Measurements from ENCODE around the gene DDX6. TPM values are rescaled to one million over a fixed set of nuclear protein-coding genes. Genes with fewer than 3 reads are reported as not detected.

DDX6 gene
- total and polyA plus RNA-seq, 2 of the 8 experiments (the other 6 are each of a cell fraction or from before 2014, with no cell fraction given) = 29.8 to 181 TPM

DNA sequence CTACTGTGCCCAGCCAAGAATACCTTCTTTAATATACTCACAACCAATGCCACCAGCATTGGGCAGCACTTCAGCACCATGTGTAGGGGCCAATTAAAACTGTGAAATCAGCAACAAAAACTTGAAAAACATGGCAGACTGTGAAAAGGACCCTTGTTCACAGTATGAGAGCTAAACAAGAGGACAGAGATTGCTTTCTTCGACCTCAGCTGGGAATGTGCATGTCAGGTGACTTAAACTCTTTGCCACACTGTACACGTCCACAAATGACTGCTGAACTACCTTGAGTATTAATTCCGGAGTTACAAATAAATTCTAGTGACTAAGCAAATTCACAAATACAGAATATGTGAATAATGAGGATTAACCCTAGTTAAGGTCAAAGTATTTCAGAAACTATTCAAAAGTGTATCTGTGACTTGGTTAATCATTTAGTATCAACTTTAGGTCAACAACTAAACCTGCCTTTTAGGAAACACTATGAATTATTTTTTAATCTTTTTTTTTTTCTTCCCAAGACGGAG lies 33.0 kb downstream of the DDX6 start:
- 96% methylated on average over 3 of the region's 4 CpGs; no CpG with 5 or more reads in 1 of the 2 experiments for WGBS, 2 experiments (ENCODE audit: extremely low coverage in 1 of 2, insufficient coverage in 1 of 2, insufficient read length in 1 of 2, insufficient replicate concordance in 2 of 2, low coverage in 1 of 2, low lambda C conversion rate in 2 of 2, missing lambda C conversion rate in 1 of 2)
- Histone ChIP-seq H2AFZ (ENCODE audit: low read length) (no peak overlapping the region), H4K5ac (ENCODE audit: insufficient read length, low read depth, low read length) (no peak overlapping the region), H4K20me1 (replicated peaks in 1 of 2; ENCODE audit: control insufficient read depth in 1 of 2, insufficient read depth in 2 of 2, low read length in 2 of 2) (peaks cover 2 to 4% of the 10 kb centered on the region in 2 experiments), H3K79me2 (ENCODE audit: control insufficient read depth in 1 of 2, insufficient read depth in 2 of 2, low read length in 2 of 2) (no peaks in the 10 kb centered on the region; a peak in 1 of 4 replicates), H2BK12ac (ENCODE audit: low read depth, low read length) (no peak overlapping the region), H2BK5ac (ENCODE audit: low read depth, low read length) (no peak overlapping the region), H3K4me2 (ENCODE audit: insufficient read depth in 1 of 2, low read depth in 2 of 2, low read length in 2 of 2) (no peak overlapping the region), H3K23ac (ENCODE audit: insufficient read length) (no peak overlapping the region), H3K4me1 (replicated peaks in 1 of 4; ENCODE audit: control insufficient read depth in 3 of 4, insufficient read depth in 4 of 4, low read length in 3 of 4) (no peaks in the 10 kb centered on the region), H3K79me1 (ENCODE audit: low read depth, low read length) (no peaks in the 10 kb centered on the region), H3K27me3 (replicated peaks in 1 of 4; ENCODE audit: control insufficient read depth in 3 of 4, extremely low read depth in 1 of 4, insufficient read depth in 3 of 4, low read length in 3 of 4) (no peaks in the 10 kb centered on the region), H4K8ac (ENCODE audit: extremely low read depth, insufficient read depth, low read length) (no peak overlapping the region), H3K56ac (replicated peaks; ENCODE audit: insufficient read length, low read depth, low read length) (no peak overlapping the region), H4K91ac (replicated peaks; ENCODE audit: insufficient read length, low read length) (no peak overlapping the region), H3K36me3 (ENCODE audit: control insufficient read depth in 2 of 4, insufficient read depth in 4 of 4, low read length in 3 of 4) (peaks cover 16 to 96% (median 68%) of the 10 kb centered on the region in 4 experiments), H3K18ac (ENCODE audit: extremely low read depth, low read length) (no peak overlapping the region), H3K23me2 (ENCODE audit: low read depth, low read length) (no peaks in the 10 kb centered on the region), H2AK5ac (ENCODE audit: low read depth, low read length) (no peak overlapping the region), H3K4me3 (ENCODE audit: extremely low read depth in 1 of 4, insufficient read depth in 2 of 4, low read depth in 3 of 4, low read length in 4 of 4) (no peak overlapping the region), H3K9ac (replicated peaks in 1 of 4; ENCODE audit: extremely low read depth in 1 of 4, low read depth in 3 of 4, low read length in 3 of 4) (no peak overlapping the region), H3K9me3 (ENCODE audit: insufficient read depth in 2 of 2, low read depth in 1 of 2, low read length in 1 of 2) (no peaks in the 10 kb centered on the region), H3K4ac (replicated peaks; ENCODE audit: insufficient read length, low read depth, low read length) (no peak overlapping the region), H3K27ac (ENCODE audit: low read depth, low read length) (no peak overlapping the region), H2BK20ac (ENCODE audit: low read length) (no peak overlapping the region), H3K14ac (ENCODE audit: insufficient read length) (no peak overlapping the region), H2BK120ac (replicated peaks; ENCODE audit: low read depth, low read length) (no peak overlapping the region), H2BK15ac (ENCODE audit: low read length) (no peak overlapping the region)
- DNase-seq (ENCODE audit: low read depth in 1 of 2, low spot score in 2 of 2) = no peak
- ChIA-PET POLR2A (ENCODE audit: partially characterized antibody) (interaction anchor here (1.6 to 3.2 kb wide), 3 partner anchors 10 to 25 kb away, joined by 3 to 9 read pairs (median 7); no protein-coding TSS in a partner anchor), CTCF (ENCODE audit: partially characterized antibody) (interaction anchor here (0.5 to 9.3 kb wide), 6 partner anchors 61 to 172 kb away, joined by 3 to 85 read pairs (median 4); partner anchors contain the start of gene TREH)
- no peak for TF ChIP-seq BCL11A (IDR thresholded peaks at IDR 0.05; ENCODE audit: low read depth in 2 of 2, low read length in 2 of 2)
- TF ChIP-seq, protein P1, sequence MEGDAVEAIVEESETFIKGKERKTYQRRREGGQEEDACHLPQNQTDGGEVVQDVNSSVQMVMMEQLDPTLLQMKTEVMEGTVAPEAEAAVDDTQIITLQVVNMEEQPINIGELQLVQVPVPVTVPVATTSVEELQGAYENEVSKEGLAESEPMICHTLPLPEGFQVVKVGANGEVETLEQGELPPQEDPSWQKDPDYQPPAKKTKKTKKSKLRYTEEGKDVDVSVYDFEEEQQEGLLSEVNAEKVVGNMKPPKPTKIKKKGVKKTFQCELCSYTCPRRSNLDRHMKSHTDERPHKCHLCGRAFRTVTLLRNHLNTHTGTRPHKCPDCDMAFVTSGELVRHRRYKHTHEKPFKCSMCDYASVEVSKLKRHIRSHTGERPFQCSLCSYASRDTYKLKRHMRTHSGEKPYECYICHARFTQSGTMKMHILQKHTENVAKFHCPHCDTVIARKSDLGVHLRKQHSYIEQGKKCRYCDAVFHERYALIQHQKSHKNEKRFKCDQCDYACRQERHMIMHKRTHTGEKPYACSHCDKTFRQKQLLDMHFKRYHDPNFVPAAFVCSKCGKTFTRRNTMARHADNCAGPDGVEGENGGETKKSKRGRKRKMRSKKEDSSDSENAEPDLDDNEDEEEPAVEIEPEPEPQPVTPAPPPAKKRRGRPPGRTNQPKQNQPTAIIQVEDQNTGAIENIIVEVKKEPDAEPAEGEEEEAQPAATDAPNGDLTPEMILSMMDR (IDR thresholded peaks at IDR 0.05; ENCODE audit: control extremely low read depth in 1 of 3, insufficient read depth in 1 of 3, low read depth in 1 of 3, low read length in 3 of 3) = no peak
- no peak for TF ChIP-seq RAD21 (IDR thresholded peaks at IDR 0.05 in 1 of 2, conservative IDR thresholded peaks at IDR 0.05 in 1 of 2; ENCODE audit: low read depth in 2 of 2, low read length in 2 of 2)
- FAIRE-seq = no peak
